Central memory CD4-positive, alpha-beta T cell (primary cell): ENCODE measurements around the gene SLC6A11.

Source experiments
- DNase-seq: peaks from one replicate; pipeline ENCODE4 v3.0.0; 2022

Gene SLC6A11

DNA sequence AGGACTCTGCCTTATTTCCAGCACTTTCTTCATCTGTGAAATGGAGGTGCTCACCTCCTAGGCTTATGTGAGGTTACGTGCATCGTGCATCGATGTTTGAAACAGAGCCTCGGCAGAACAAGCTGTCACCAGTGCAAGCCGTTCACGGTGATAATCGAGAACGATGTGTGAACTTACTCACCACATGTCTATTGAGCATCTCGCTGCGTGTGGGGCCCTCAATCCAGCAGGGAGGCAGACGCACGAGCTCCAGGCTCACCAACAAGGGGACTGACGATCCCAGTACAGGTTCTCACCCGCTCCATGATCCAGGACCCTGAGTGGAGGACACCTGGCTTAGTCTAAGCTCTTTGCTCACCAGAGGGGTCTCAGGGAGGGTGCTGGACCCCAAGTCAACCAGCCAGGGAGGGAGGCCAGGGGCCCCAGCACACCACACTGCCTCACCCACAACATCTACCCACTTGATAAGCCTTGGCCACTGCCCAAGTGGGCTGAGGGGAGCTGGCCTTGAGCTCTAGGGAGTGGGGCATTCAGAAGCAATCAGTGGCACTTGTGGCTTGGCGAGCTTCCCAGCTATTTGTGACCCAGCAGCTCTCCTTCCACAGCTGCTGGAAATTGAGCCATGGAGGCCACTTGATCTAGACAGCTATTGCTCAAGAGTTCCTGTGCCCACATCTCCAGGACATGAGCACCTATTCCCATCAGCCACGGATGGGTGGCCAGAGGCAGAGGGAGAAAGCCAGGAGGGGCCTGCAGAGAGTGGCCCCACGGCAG is 142.1 kb downstream of the SLC6A11 start:
- DNase-seq: no peak

DNA sequence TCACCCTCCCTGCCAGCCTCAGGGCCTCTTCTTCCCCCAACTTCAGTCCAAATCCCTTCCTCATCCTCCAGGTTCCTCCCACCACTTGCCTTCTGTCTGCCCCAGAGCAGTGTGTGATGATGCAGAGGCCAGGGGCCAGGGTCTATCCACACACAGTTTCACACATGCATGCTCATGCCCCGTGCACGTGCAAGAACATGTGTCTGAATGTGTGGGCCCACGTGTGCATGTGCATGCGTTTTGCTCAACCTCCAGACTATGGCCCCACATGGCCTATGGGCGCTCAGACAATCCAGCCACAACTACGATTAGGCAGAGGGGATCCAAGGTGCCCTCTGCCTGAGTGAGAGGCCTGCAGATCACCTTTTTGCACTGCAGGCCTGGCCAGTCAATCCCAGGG is 144.2 kb downstream of the SLC6A11 start:
- DNase-seq: no peak

DNA sequence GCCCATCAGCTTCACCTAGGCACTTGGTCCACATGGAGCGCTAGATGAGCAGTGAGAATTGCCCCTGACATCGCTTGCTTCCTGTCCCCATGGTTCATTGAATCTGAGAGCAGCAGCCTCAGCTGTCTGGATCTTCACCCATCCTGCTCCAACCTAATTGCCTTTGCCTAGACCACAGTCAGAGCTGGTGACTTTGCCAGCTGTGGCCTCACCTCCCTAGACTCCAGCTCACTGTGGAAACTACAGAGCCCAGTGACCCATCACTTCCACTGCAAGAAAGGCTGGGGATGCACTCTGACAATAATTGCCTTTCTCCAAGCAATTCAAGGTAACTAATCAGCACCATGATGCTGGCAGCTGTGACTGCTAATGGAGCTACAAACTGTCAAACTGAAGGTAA is 145.9 kb downstream of the SLC6A11 start:
- no peak for DNase-seq

DNA sequence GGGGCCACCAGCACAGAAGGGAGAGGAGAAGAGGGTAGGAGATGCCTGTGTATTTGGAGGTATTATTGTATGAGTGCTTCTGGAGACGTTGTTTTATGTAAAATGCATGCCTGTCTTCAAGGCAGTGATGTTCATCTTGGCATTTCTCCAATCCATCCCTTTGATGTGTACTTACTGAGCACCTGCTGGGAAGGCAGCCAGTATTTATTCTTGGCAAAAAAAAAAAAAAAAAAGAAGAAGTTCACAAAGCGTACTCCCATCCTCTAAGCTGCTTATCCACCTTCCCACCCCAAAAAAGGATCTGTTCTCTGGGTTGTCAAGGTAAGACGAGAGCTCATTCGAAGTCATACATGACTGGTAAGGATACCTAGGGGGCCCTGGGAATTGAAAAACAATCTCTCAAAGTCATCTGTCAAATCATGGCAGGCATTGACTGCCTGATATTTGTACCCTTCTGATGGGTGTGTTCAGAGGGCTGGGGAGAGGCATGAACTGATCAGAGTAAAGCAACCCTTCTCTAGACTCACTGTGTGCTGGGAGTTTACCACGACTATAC is 146.5 kb downstream of the SLC6A11 start:
- DNase-seq: no peak

DNA sequence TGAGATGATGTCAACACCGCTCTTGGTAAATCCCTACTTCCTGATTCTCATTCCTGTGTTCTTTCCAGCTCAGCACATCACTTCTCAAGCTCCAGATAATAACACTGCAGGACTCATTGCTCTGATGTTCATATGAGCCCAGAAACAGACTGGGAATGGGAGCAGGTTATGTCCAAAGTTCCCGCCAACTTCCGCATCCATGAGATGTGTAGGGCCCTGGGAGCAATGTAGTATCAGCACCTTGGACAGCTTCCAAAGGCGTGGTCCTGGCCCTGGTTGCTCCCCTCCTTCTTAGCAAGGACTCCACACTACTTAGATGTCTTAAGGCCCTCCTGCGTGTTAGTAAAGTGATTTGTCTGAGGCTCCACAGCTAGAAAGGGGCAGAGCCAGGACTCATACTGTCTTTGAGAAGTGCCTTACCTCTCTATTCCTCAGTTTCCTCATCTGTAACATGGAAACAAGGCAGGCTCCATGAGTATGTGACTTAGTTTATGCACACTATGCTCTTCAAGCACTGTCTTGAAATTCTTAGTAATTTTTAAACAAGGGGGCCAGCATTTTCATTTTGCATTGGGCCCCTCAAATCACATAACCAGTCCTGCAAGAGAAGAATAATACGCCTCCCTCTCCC is 148.6 kb downstream of the SLC6A11 start:
- DNase-seq: no peak

DNA sequence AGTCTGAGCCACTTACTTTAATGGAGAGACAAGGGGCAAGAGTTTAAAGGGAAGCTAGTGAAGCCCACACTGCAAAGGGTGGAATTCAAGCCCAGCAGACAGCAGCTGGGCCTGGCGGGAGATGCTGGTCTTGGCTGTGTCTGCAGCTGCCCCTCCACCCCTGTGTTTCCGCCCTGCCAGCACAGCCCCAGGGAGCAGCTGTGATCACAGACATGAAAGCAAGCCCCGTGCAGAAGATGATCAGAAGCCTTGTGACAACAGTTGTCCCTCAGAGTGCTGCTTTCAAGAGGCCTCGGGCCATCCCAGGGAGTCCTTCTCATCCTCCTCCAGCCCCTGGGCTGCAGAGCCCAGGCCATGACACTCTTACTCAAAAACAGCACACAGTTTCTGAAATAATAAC is 152.4 kb downstream of the SLC6A11 start:
- DNase-seq: no peak

DNA sequence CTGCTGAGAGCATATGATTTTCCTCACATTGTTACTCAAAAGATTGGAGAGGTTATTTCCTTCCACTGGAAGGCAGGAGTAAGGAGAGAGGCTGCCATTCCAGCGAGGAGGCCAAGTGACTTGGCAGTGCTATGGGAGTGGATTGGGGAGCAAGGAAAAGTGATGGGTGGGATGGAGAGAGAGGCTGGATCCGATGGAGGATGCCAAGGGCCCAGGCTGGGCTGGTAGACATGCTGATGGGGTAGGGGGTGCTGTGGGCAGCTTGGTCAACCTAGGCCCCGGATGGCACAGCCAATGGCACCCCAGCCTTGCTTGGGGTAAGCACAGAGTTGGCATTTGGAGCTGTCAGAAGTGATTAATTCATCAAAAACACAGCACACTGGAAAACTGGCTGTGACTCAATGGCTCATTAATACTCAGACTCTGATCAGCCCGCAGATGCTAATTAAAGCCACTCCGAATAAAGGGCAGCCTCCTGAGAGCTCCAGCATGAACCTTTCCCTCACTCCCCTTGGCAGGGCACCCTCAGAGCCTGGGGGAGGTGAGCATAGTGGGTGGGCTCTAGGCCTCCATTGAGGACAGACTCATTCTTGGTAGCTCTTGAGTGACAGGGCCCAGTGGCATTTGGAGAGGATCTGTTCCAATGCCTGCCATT is 154.4 kb downstream of the SLC6A11 start:
- no peak for DNase-seq

DNA sequence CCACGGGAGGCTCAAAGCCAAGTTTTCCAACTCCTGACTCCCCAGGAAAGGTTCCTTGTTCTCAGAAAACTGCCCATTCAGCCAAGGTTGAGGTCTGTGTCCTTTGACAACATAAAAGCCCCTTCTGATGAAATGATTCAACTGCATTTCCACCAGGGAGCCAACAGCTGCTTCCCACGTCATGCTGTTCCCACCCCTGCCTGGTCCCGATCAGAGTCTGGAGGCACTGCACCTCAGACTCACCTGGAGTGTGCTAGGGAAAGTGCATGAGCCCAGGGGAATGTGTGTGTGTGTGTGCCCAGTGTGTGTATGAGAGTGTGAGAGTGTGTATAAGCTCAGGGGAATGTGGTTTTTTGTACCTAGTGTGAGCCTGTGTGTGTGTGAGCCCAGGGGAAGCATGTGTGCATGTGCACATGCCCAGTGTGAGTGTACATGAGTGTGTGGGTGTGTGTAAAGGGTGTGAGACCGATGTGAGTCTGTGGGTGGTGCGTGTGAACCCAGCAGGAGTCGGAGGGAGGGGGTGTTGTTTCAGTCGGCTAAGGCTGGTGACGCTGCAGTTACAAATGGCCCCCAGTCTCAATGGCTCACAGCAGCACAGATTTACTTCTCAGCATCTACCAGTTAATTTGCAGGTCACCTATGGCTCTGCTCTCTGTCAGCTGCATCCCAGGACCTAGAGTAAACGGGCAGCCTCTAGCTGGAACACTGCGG is 156.2 kb downstream of the SLC6A11 start:
- no peak for DNase-seq

DNA sequence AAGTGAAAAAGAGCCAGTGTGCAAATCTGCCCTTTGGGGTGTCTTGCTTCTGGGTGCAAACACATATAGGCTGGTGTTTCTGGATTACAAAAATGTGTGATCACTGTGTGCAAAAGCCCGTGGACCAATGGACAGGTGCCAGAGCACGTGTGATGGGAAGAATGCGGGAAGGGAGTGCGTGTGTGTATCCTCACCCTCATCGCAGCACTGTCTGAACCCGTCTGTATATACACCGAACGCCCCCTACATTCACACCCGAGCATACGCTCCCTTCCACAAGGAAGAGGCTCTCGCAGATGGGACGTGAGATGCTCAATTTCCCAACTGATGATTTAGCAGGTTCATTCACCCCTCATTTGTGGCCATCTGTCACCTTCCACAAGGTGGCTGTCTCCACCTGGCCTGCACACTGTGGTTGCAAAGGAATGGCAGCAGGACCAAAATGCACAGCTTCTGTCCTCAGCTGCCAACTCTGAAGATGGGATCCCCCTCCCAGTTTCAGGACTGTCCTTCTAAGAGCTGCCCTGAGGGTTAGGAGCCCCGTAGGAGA is 157.1 kb downstream of the SLC6A11 start:
- DNase-seq: no peak

DNA sequence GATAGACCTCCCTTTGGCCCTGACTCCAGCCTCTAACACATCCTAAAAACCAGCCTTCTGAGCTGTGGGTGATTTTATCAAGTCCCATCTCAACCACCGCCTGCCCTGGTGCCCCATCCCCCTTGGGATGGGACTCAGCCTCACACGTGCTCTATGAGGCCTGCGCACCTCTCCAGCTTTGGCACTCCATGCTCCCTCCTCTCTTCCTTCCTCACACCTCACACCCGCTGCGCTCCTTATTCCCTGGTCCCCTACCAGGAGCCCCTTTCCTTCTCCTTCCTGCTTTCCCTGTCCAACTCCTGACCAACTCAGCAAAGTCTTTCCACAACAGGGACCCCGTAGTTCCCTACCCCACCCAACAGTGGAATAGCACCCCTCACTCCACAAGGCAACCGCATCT is 158.1 kb downstream of the SLC6A11 start:
- no peak for DNase-seq

DNA sequence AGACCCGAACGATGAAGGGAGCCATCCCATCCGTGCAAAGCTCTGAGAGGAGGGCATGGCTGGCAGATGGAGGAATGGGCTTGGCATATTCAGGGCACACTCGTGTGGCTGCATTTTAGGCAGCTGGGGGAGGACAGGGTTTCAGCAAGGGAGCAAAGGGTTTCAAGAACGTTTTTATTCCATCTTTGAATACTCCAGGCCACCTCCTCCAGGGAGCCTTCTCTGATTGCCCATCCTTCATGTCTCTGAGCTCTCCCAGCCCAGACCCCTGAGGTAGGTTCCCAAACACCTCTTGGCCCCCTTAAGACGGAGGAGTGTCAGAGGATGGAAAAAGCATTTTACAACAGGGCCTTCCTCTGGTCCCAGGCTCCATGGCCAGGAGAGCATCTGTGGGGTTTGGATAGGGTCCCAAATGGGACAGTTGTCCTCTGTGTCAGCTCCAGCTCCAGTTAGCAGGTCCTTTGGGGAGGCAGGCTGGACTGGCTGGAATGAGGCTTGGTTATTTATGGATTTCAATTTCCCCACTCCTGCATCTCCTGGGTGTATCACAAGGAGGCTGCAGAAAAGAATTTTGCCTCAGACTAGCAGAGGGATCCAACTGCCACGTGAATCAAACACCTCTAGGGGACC is 158.8 kb downstream of the SLC6A11 start:
- no peak for DNase-seq

DNA sequence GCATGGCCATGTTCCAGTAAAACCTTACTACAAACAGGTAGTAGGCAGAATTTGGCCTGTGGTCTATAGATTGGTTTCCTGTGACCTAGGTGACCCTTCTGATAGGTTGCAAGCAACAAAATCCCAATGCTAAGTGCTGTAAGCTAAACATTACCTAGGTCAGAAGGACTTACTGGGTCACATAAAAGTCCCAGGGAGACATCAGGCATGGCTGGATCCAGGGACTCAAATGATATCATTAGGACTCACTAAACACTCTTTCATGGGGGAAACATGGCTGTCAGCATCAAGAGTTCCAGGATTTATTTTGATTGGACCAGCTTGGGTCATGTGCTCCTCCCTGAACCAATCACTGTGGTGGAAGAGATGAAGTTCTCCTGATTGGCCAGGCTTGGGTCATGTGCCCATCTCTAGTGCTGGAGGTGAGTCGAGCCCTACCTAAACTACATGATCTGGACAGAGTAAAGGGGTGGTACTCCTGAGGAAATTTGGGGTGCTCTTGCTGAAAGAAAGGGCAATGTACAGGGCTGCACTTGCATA is 159.7 kb downstream of the SLC6A11 start:
- DNase-seq: no peak

DNA sequence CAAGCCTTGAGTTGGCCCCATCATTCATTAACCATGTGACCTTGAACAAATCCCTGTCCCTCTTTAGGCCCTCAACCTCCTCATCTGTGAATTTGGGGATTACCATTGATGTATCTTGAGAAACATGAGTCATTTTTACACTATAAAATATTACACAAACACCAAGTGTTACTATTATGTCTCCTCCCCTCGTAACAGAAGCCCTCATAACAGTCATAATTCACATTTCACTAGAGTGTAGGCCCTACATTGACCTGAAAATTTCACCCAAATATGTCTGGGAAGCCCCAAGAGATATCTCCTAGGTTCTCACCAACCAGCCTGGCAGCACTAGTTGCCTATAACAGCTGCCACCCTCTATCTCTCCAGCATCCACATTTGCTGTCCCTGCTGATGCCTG is 160.7 kb downstream of the SLC6A11 start:
- DNase-seq: no peak

DNA sequence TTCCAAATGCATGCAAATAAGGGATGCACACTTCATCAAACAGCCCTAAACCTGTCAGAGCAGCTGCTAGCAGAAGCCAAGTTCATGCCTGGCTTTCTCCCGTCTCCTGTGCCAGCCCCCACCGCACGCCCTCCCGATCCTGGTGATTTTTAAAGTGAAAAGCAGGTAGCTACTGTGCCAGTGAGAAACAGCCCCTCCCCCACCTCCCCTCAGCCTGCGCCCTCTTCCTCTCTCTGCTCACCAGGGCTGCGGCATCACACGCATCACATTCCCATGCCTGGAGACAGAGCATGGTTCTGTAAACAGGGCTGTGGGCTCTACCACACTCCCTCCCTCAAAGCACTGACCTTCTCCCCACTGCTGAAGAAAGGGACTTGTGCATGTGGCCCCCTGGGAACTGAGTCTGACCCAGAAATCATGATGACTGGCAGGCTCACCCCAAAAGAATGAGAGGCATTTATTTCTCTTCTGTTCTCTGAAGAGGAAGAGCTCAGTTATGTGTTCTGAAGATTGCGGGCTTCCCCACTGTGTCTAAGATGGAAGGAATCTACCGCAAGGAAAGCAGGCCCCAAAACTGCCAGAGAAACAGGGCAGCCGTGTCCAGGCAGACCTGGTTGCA is 162.0 kb downstream of the SLC6A11 start:
- no peak for DNase-seq

DNA sequence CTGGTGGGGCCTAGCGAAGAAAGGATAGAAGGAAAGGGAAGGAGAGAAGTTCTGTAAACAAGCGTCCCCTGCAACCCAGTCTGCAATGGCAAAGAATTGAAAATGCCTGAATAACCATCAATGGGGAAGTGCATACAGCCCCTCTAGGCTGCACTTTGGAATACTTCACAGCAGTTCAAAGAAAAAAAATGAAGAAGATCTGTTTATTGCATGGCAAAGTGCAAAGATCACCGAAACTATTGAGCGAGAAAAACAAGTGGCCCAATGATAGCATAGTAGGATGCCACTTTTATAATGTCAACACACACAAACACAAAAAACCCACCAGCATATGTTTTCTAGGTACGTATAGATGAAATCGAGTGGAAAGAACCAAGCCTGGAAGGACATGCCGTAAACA is 162.9 kb downstream of the SLC6A11 start:
- DNase-seq: no peak

DNA sequence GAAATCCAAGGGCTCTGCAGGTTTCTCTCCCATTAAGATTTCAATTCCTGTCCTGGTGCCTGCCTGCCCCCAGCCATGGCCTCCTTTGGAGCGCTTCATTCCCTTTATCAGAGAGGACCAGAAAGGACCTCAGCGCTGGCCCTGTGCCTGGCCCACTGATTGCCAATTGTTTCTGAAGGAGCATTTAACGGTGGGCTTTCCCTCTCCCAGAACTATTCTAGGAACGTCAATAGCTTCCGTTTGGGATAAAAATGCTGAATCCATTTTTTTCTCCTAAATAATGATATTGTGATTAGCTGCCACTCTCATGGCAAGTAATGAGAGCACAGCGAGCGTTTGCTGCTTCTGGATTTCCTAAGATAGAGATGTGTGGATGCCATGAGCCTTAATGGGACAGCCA is 164.3 kb downstream of the SLC6A11 start:
- DNase-seq: no peak

DNA sequence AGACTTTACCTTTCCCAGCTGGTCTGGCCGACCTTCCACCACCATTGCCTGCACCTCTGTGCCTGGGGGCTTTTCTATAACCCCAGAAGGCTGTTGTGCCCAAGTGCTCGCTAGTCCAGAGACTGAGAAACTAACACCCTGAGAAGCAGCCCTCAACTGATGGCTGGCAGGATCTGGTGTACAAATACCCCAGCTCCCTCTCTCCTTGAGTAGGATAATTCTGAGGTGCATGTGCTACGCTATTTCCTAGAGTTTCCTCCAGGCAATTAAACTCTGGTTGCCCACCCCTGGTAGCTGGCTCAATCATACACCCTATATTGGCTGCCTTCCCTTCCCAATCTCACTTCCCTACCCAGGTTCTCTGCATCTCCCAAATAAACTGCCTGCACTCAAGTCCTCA is 165.0 kb downstream of the SLC6A11 start:
- DNase-seq: no peak

DNA sequence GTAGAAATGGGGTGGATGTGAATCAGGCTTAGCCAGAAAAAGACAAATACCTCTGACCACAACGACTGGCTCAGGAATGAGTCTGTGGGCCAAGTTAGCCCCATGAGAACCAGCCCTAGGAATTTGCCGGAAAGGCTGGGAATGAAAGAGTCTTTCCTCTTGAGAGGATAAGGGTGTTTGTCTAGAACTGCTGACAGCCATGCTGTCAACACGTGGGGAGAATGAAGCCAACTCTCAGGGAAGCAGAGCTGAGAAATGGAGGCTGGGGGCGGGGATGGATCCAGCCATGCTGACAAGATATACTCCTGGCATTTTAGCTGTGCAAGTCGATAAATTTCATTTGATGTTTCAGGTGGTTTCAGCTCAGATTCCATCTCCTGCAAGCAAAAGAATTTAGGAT is 165.9 kb downstream of the SLC6A11 start:
- no peak for DNase-seq

DNA sequence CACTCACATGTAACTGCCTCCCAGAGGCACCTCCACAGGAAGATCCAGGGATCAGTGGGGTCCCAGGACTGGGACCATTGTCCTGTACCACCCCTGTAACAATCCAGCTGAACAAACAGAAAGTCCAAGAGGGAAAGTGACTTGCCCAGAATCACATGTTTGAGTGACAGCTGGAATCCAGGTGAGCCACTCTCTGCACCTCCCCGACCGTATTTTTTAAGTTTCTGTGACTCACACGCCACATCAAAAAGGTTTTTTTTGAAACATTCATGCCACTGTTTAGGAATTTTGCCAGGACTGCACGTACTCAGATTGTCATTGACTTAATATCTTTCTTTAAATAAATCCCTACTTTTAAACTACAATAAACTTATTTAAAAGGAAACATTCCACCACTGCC is 166.8 kb downstream of the SLC6A11 start:
- no peak for DNase-seq

DNA sequence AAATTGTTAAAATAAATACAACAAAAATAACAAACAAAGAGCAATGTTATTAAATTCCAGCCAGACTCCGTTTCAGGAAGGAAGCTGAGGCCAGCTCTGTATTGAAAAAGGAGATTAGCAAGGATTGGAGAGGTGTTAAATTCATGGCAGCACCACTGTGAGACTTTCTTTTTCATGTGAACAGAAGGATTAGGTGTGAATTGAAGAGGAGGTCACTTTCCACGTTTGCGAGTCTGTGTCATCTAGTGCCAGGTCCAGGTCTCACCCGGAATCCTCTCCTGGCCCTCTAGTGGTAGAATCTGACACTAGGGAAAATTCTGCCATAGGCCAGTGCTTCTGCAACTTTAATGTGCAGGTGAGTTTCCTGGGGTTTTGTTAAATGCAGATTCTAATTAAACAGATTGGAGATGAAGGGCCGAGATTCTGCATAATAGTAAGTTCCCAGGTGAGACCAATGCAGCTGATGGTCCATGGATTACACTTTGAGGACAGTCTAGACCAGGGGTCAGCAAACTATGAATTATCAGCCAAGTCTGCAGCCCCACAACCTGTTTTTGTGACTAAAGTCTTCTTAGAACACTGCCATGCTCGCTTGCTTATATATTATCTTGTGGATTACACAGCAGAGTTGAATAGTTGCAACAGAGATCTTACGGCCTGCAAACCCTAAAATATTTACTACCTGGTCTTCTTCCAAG is 167.3 kb downstream of the SLC6A11 start:
- no peak for DNase-seq

DNA sequence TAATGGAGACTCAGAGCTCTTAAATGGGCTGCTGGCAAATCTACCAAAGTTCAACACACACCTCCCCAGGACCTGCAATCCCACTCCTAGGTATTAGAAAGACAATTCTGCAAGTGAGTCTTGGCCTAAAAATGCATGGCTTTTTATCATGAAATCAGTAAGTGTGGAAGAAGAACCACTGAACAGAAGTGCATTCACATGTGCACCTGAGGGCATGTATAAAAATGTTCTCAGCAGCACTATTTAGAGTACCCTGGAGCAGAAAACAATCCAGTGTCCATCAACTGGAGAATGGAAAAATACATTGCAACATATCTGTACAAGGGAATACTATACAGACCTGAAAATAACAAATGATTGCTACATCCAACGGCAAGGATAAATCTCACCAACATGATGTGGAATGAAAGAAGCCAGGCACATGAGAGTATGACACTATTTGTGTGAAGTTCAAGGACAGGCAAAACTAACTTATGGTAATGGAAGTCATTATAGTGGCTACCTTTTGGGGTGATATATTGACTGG is 168.4 kb downstream of the SLC6A11 start:
- no peak for DNase-seq
